HFFc6 (cell line): ENCODE data around the gene NOP53. TPM values are rescaled to one million over a fixed set of nuclear protein-coding genes. Genes with fewer than 3 reads are reported as not detected.

ENCODE experiments used
- DNase-seq: peaks from one replicate; pipeline ENCODE4 v3.0.0-alpha.2; 2018
- H3K27ac Mint-ChIP-seq: 2 replicates; pipeline ENCODE4 v1.8.0; 2020; ENCODE audit warnings: mild to moderate bottlenecking, mixed read lengths
- H3K27me3 Mint-ChIP-seq: 2 replicates; pipeline ENCODE4 v1.8.0; 2021; ENCODE audit warnings: mild to moderate bottlenecking, moderate library complexity, mixed read lengths; ENCODE audit not compliant: insufficient read depth
- H3K36me3 Mint-ChIP-seq: 2 replicates; pipeline ENCODE4 v1.8.0; 2021; ENCODE audit warnings: low read depth, mixed read lengths
- H3K4me1 Mint-ChIP-seq: 2 replicates; pipeline ENCODE4 v1.8.0; 2020; ENCODE audit warnings: low read depth, mixed read lengths
- H3K4me3 Mint-ChIP-seq: 2 replicates; pipeline ENCODE4 v1.8.0; 2020; ENCODE audit warnings: mild to moderate bottlenecking, moderate library complexity, mixed read lengths
- H3K9me3 Mint-ChIP-seq: 2 replicates; pipeline ENCODE4 v1.8.0; 2020; ENCODE audit warnings: mild to moderate bottlenecking, mixed read lengths
- CTCF ChIP-seq: fragments of 200-600 bp; sonication (generic); IDR thresholded peaks from 2 replicates; pipeline ENCODE4 v1.5.0; 2021; ENCODE audit warnings: antibody characterized with exemption, mild to moderate bottlenecking
- total RNA-seq, 6 experiments: library from RNA; stranded (reverse); fragmentation: NEBNext Ultra II Directional; extraction: Animal tissue kit (Norgen Biotek cat#: 25700); gene quantifications; 2 replicates in 1 of 6; 3 replicates in 5 of 6; pipeline ENCODE4 v1.2.3, GENCODE V29; 2021

The NOP53 gene
- total RNA-seq, 6 experiments from 2014 or later = 72.7 to 113 (median 106) TPM

- no peak for DNase-seq
- Mint-ChIP-seq H3K36me3 (peaks cover 48% of the 10 kb centered on the region), H3K4me3 (no peak overlapping the region; the same call in 1 of the 2 replicates), H3K27me3 (peaks cover 5% of the 10 kb centered on the region), H3K4me1 (peaks cover 54% of the 10 kb centered on the region), H3K27ac (peak overlapping the region; percentile 93), H3K9me3 (no peaks in the 10 kb centered on the region)
- TF ChIP-seq CTCF = no peak
Measured at GRCh38 chr19:47730521-47730889, 14.8 kb upstream of the NOP53 start.

DNA sequence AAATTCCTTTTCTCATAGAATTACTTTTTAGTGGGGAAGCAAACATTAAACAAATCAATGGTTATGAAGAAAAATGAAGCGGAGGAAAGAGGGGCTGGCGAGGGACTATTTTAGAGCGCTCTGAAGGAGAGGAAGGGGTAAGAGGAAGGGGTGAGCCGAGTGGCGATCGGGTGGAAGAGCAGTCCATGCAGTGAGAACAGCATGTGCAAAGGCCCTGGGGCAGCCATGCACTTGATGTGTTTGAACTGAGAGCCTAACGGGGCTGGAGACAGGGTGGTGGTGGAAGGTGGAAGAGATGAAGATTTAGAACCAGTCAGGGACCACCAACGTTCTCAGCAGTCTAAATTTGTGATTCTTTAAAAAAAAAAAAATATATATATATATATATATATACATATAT lies 14.4 kb upstream of the NOP53 start:
- Mint-ChIP-seq H3K4me3 (no peak overlapping the region; the same call in 1 of the 2 replicates), H3K9me3 (no peaks in the 10 kb centered on the region), H3K36me3 (peaks cover 45% of the 10 kb centered on the region), H3K4me1 (peaks cover 53% of the 10 kb centered on the region), H3K27me3 (peaks cover 5% of the 10 kb centered on the region), H3K27ac (peak overlapping the region; percentile 93; the same call in 1 of the 2 replicates)
- TF ChIP-seq CTCF = no peak
- no peak for DNase-seq

DNA sequence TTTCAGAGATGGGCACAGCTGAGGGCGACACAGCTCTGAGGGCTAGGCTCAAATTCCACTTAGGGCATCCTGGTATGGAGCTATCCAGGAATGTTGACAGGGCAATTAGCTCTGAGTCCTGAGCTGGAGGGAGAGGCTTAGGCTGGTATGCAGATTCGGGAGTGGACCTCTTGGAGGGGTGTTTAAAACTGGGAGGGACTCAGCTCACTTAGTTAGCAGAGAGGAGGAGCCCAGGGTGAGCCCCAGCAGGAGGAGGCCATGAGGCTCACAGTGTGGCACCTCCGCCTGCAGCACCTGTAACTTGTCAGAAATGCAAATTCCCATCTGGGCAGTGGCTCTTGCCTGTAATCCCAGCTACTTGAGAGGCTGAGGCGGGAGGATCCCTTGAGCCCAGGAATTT lies 10.2 kb upstream of the NOP53 start:
- H3K4me1 Mint-ChIP-seq = peaks cover 20% of the 10 kb centered on the region
- no peak for TF ChIP-seq CTCF
- no peak overlapping the region for H3K4me3 Mint-ChIP-seq
- no peak for DNase-seq
- H3K27me3 Mint-ChIP-seq = peaks cover 7% of the 10 kb centered on the region
- no peak overlapping the region for H3K27ac Mint-ChIP-seq
- H3K36me3 Mint-ChIP-seq = peaks cover 33% of the 10 kb centered on the region
- no peaks in the 10 kb centered on the region for H3K9me3 Mint-ChIP-seq

- H3K4me3 Mint-ChIP-seq = no peak overlapping the region
- H3K36me3 Mint-ChIP-seq = peaks cover 34% of the 10 kb centered on the region
Measured at GRCh38 chr19:47740866-47741519, 4.4 kb upstream of the NOP53 start.

GRCh38 chr19:47741544-47742140 lies 3.7 kb upstream of the NOP53 start:
- H3K27ac Mint-ChIP-seq = peak overlapping the region; percentile 98
- DNase-seq = no peak
- peaks cover 39% of the 10 kb centered on the region for H3K4me1 Mint-ChIP-seq
- TF ChIP-seq CTCF = no peak
- peak overlapping the region; percentile 99 for H3K4me3 Mint-ChIP-seq
- peaks cover 27% of the 10 kb centered on the region for H3K36me3 Mint-ChIP-seq
- H3K9me3 Mint-ChIP-seq = peaks cover 8% of the 10 kb centered on the region; the same call in 1 of the 2 replicates
- H3K27me3 Mint-ChIP-seq = peaks cover 34% of the 10 kb centered on the region

More at GRCh38 chr19:47740866-47741519, 4.4 kb upstream of the NOP53 start:
- Mint-ChIP-seq H3K27me3 (peaks cover 34% of the 10 kb centered on the region), H3K4me1 (peaks cover 42% of the 10 kb centered on the region), H3K27ac (peak overlapping the region; percentile 98; the same call in 1 of the 2 replicates), H3K9me3 (peaks cover 8% of the 10 kb centered on the region; the same call in 1 of the 2 replicates)
- TF ChIP-seq CTCF = no peak
- no peak for DNase-seq
